ENCODE measurements around the gene GPATCH2. TPM values are rescaled to one million over a fixed set of nuclear protein-coding genes. Genes with fewer than 3 reads are reported as not detected.

The GPATCH2 gene
- polyA plus RNA-seq, 1 of the 3 experiments (the other 2 are of a cell fraction): 4.2 TPM

DNA sequence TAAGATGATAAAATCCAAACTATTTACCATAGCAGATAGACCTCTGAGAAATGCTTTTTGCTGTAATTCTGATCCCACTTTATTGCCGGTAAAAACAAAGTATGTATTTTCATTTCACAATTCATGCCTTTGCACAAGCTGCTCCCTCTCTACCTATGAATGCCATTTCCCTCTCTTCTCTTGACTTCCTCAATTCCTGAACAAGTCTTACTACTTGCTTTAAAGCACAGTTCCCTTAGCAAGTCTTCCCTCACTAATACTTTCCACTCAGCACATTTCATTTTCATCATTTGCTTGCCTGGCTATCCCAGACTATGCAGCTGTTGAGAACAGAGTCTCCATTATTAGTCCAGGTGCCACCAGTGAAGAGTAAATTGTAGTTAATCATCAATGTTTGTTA is 13.8 kb downstream of the GPATCH2 start:
- Histone ChIP-seq H3K27ac (ENCODE audit: low read depth in 2 of 2, low read length in 1 of 2) (no peak overlapping the region), H3K9me3 (no peaks in the 10 kb centered on the region), H3K27me3 (ENCODE audit: insufficient read depth) (no peaks in the 10 kb centered on the region), H3K9me2 (no peaks in the 10 kb centered on the region), H3K9ac (no peak overlapping the region), H3K79me2 (ENCODE audit: insufficient read depth) (peaks cover 56% of the 10 kb centered on the region), H3K4me1 (ENCODE audit: control insufficient read depth in 1 of 2, insufficient read depth in 2 of 2, low read depth in 1 of 2, low read length in 1 of 2) (peaks cover 5 to 9% of the 10 kb centered on the region in 2 experiments; a peak in 3 of 4 replicates), H2AFZ (ENCODE audit: low read depth) (no peak overlapping the region), H3K4me2 (no peak overlapping the region), H3F3A (replicated peaks; ENCODE audit: insufficient read depth) (no peaks in the 10 kb centered on the region), H3K36me3 (replicated peaks in 1 of 2; ENCODE audit: control insufficient read depth in 1 of 2, insufficient read depth in 2 of 2, low read length in 1 of 2) (peaks cover 21 to 50% of the 10 kb centered on the region in 2 experiments), H3K4me3 (ENCODE audit: low read depth in 2 of 2, low read length in 1 of 2) (no peak overlapping the region), H4K20me1 (ENCODE audit: insufficient read depth) (no peaks in the 10 kb centered on the region)
- DNase-seq: no peak
- 92% methylated on average over 1 of the region's 1 CpG for WGBS (ENCODE audit: low lambda C conversion rate)
- POLR2A ChIA-PET: no interaction called here
- CTCF ChIA-PET: no interaction called here
- TF ChIP-seq GABPA (IDR thresholded peaks at IDR 0.05; ENCODE audit: low read depth) (no peak), MEF2A (IDR thresholded peaks at IDR 0.05; ENCODE audit: borderline replicate concordance, low read depth) (no peak), MXI1 (IDR thresholded peaks at IDR 0.05; ENCODE audit: low read depth, low read length) (no peak), SIN3A (IDR thresholded peaks at IDR 0.05; ENCODE audit: borderline replicate concordance, low read depth, low read length) (no peak), FOSL2 (IDR thresholded peaks at IDR 0.05; ENCODE audit: borderline replicate concordance, low read depth) (no peak), EZH2phosphoT487 (IDR thresholded peaks at IDR 0.05; ENCODE audit: borderline replicate concordance, low read depth) (no peak), RAD21 (IDR thresholded peaks at IDR 0.05; ENCODE audit: low read length) (no peak), NFIC (IDR thresholded peaks at IDR 0.05; ENCODE audit: borderline replicate concordance) (no peak), JUND (IDR thresholded peaks at IDR 0.05) (no peak), TAF1 (IDR thresholded peaks at IDR 0.05; ENCODE audit: borderline replicate concordance, low read depth, low read length) (no peak)
- TF ChIP-seq, protein P1, sequence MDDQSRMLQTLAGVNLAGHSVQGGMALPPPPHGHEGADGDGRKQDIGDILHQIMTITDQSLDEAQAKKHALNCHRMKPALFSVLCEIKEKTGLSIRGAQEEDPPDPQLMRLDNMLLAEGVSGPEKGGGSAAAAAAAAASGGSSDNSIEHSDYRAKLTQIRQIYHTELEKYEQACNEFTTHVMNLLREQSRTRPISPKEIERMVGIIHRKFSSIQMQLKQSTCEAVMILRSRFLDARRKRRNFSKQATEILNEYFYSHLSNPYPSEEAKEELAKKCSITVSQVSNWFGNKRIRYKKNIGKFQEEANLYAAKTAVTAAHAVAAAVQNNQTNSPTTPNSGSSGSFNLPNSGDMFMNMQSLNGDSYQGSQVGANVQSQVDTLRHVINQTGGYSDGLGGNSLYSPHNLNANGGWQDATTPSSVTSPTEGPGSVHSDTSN (IDR thresholded peaks at IDR 0.05): no peak
- TF ChIP-seq, protein P2, sequence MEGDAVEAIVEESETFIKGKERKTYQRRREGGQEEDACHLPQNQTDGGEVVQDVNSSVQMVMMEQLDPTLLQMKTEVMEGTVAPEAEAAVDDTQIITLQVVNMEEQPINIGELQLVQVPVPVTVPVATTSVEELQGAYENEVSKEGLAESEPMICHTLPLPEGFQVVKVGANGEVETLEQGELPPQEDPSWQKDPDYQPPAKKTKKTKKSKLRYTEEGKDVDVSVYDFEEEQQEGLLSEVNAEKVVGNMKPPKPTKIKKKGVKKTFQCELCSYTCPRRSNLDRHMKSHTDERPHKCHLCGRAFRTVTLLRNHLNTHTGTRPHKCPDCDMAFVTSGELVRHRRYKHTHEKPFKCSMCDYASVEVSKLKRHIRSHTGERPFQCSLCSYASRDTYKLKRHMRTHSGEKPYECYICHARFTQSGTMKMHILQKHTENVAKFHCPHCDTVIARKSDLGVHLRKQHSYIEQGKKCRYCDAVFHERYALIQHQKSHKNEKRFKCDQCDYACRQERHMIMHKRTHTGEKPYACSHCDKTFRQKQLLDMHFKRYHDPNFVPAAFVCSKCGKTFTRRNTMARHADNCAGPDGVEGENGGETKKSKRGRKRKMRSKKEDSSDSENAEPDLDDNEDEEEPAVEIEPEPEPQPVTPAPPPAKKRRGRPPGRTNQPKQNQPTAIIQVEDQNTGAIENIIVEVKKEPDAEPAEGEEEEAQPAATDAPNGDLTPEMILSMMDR (IDR thresholded peaks at IDR 0.05): no peak
- TF ChIP-seq, protein P3, sequence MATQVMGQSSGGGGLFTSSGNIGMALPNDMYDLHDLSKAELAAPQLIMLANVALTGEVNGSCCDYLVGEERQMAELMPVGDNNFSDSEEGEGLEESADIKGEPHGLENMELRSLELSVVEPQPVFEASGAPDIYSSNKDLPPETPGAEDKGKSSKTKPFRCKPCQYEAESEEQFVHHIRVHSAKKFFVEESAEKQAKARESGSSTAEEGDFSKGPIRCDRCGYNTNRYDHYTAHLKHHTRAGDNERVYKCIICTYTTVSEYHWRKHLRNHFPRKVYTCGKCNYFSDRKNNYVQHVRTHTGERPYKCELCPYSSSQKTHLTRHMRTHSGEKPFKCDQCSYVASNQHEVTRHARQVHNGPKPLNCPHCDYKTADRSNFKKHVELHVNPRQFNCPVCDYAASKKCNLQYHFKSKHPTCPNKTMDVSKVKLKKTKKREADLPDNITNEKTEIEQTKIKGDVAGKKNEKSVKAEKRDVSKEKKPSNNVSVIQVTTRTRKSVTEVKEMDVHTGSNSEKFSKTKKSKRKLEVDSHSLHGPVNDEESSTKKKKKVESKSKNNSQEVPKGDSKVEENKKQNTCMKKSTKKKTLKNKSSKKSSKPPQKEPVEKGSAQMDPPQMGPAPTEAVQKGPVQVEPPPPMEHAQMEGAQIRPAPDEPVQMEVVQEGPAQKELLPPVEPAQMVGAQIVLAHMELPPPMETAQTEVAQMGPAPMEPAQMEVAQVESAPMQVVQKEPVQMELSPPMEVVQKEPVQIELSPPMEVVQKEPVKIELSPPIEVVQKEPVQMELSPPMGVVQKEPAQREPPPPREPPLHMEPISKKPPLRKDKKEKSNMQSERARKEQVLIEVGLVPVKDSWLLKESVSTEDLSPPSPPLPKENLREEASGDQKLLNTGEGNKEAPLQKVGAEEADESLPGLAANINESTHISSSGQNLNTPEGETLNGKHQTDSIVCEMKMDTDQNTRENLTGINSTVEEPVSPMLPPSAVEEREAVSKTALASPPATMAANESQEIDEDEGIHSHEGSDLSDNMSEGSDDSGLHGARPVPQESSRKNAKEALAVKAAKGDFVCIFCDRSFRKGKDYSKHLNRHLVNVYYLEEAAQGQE (IDR thresholded peaks at IDR 0.05; ENCODE audit: low read depth, low read length): no peak
- TF ChIP-seq, protein P4, sequence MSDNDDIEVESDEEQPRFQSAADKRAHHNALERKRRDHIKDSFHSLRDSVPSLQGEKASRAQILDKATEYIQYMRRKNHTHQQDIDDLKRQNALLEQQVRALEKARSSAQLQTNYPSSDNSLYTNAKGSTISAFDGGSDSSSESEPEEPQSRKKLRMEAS (IDR thresholded peaks at IDR 0.05; ENCODE audit: low read depth): no peak
- TF ChIP-seq, protein P5, sequence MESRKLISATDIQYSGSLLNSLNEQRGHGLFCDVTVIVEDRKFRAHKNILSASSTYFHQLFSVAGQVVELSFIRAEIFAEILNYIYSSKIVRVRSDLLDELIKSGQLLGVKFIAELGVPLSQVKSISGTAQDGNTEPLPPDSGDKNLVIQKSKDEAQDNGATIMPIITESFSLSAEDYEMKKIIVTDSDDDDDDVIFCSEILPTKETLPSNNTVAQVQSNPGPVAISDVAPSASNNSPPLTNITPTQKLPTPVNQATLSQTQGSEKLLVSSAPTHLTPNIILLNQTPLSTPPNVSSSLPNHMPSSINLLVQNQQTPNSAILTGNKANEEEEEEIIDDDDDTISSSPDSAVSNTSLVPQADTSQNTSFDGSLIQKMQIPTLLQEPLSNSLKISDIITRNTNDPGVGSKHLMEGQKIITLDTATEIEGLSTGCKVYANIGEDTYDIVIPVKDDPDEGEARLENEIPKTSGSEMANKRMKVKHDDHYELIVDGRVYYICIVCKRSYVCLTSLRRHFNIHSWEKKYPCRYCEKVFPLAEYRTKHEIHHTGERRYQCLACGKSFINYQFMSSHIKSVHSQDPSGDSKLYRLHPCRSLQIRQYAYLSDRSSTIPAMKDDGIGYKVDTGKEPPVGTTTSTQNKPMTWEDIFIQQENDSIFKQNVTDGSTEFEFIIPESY (IDR thresholded peaks at IDR 0.05; ENCODE audit: borderline replicate concordance, low read depth): no peak
